Measurements from ENCODE around the gene KPNA4. TPM values are rescaled to one million over a fixed set of nuclear protein-coding genes. Genes with fewer than 3 reads are reported as not detected.
A peak's percentile ranks its signal among the peaks of the same experiment; 100 is the strongest.

The KPNA4 gene
- polyA plus RNA-seq, 2 of the 4 experiments (the other 2 are of a cell fraction): 35.0 to 36.5 TPM

GRCh38 chr3:160577556-160578195, 12.3 kb upstream of the KPNA4 start:
- CTCF ChIA-PET: interaction anchor here (0.6 to 1.0 kb wide), 4 partner anchors 9 to 365 kb away, joined by 3 to 5 read pairs (median 4); no protein-coding TSS in a partner anchor
- Histone ChIP-seq H3K9me3 (0 out of 3 replicates have a peak, but pooled peaks cover 3% of the 10 kb centered on the region), H3K27ac (no peak overlapping the region), H3K4me3 (no peak overlapping the region), H3K4me2 (no peak overlapping the region), H3K4me1 (no peaks in the 10 kb centered on the region)
- FAIRE-seq (no peak), DNase-seq (ENCODE audit: low read depth in 1 of 2, low spot score in 1 of 2) (peak in 1 of 2 experiments; percentile 39), ATAC-seq (peak; percentile 66 to 86; a peak in 4 of 6 replicates)
- 16% methylated on average over 4 of the region's 4 CpGs for WGBS (ENCODE audit: missing lambda C conversion rate)
- no peak for TF ChIP-seq NPAS2 (CRISPR knock-in tag; IDR thresholded peaks at IDR 0.05; ENCODE audit: borderline replicate concordance)
- peak; percentile 23; the same call in 1 of the 2 replicates for TF ChIP-seq USF2 (IDR thresholded peaks at IDR 0.05)
- TF ChIP-seq MYC (IDR thresholded peaks at IDR 0.05; ENCODE audit: borderline replicate concordance, low read length): no peak
- peak; percentile 49 for TF ChIP-seq CTCF (IDR thresholded peaks at IDR 0.05)
- TF ChIP-seq RFX5 (IDR thresholded peaks at IDR 0.05): no peak
- TF ChIP-seq JUNB (IDR thresholded peaks at IDR 0.05): no peak
- TF ChIP-seq SMC3 (IDR thresholded peaks at IDR 0.05): peak; percentile 48; the same call in 2 of the 3 replicates
- TF ChIP-seq RAD21 (conservative IDR thresholded peaks at IDR 0.05 in 1 of 2, IDR thresholded peaks at IDR 0.05 in 1 of 2): peak; percentile 61 to 76
- POLR2A ChIA-PET: no interaction called here

GRCh38 chr3:160577093-160577492, 11.7 kb upstream of the KPNA4 start:
- Histone ChIP-seq H3K4me2 (no peak overlapping the region), H3K4me3 (no peak overlapping the region), H3K9me3 (0 out of 3 replicates have a peak, but pooled peaks cover 3% of the 10 kb centered on the region), H3K27ac (no peak overlapping the region), H3K4me1 (no peaks in the 10 kb centered on the region)
- no peak for TF ChIP-seq HEYL (CRISPR knock-in tag; IDR thresholded peaks at IDR 0.05)
- no peak for TF ChIP-seq RAD21 (conservative IDR thresholded peaks at IDR 0.05 in 1 of 2, IDR thresholded peaks at IDR 0.05 in 1 of 2)
- TF ChIP-seq E2F6 (IDR thresholded peaks at IDR 0.05; ENCODE audit: borderline replicate concordance, low read depth): no peak
- no peak for TF ChIP-seq PHF8 (IDR thresholded peaks at IDR 0.05; ENCODE audit: borderline replicate concordance, low read depth)
- no peak for TF ChIP-seq KDM5A (IDR thresholded peaks at IDR 0.05)
- TF ChIP-seq HOXB5 (CRISPR knock-in tag; IDR thresholded peaks at IDR 0.05): no peak
- no peak for TF ChIP-seq HMGXB4 (CRISPR knock-in tag; IDR thresholded peaks at IDR 0.05; ENCODE audit: borderline replicate concordance)
- TF ChIP-seq RNF2 (IDR thresholded peaks at IDR 0.05; ENCODE audit: borderline replicate concordance, low read depth): no peak
- TF ChIP-seq FOXS1 (CRISPR knock-in tag; IDR thresholded peaks at IDR 0.05): no peak
- no peak for TF ChIP-seq ZSCAN20 (CRISPR knock-in tag; IDR thresholded peaks at IDR 0.05)
- TF ChIP-seq PBX3 (IDR thresholded peaks at IDR 0.05): no peak
- no peak for TF ChIP-seq MAX (IDR thresholded peaks at IDR 0.05)
- no peak for TF ChIP-seq TP53 (CRISPR knock-in tag; IDR thresholded peaks at IDR 0.05)
- 15% methylated on average over 2 of the region's 2 CpGs for WGBS (ENCODE audit: missing lambda C conversion rate)
- ChIA-PET CTCF (interaction anchor here (0.8 kb wide), 2 partner anchors 9 to 364 kb away, joined by 3 to 5 read pairs; no protein-coding TSS in a partner anchor), POLR2A (no interaction called here)
- DNase-seq (ENCODE audit: low read depth in 1 of 2, low spot score in 1 of 2): no peak
- no peak for FAIRE-seq
- ATAC-seq: no peak
